ENCODE results near the gene TRIO. TPM values are rescaled to one million over a fixed set of nuclear protein-coding genes. Genes with fewer than 3 reads are reported as not detected.

The TRIO gene
- total RNA-seq, 2 experiments from 2014 or later: 4.1 to 6.5 TPM

GRCh38 chr5:14239951-14240350 lies 96.8 kb downstream of the TRIO start:
- no peak overlapping the region for H3K4me3 ChIP-seq (ENCODE audit: low read length)
- no peak overlapping the region for H3K27ac ChIP-seq (ENCODE audit: low read depth in 1 of 2, low read length in 2 of 2)
- POLR2A ChIA-PET: no interaction called here

GRCh38 chr5:14240359-14240758 lies 97.2 kb downstream of the TRIO start:
- H3K4me3 ChIP-seq (ENCODE audit: low read length): no peak overlapping the region
- H3K4me1 ChIP-seq (ENCODE audit: insufficient read depth, low read length): no peaks in the 10 kb centered on the region
- no peak for ATAC-seq (ENCODE audit: poor library complexity)
- Mint-ChIP-seq H3K27ac (no peak overlapping the region), H3K36me3 (ENCODE audit: low read depth) (no peaks in the 10 kb centered on the region), H3K27me3 (no peaks in the 10 kb centered on the region), H3K4me3 (no peak overlapping the region), H3K9me3 (no peaks in the 10 kb centered on the region), H3K4me1 (ENCODE audit: low read depth) (no peaks in the 10 kb centered on the region)
- CTCF ChIA-PET: no interaction called here
- POLR2A ChIA-PET: no interaction called here
- no peak for TF ChIP-seq CTCF (IDR thresholded peaks at IDR 0.05)
- intact Hi-C loops (cut with DNase I, micrococcal nuclease): no loop called here
- H3K27ac ChIP-seq (ENCODE audit: low read depth in 1 of 2, low read length in 2 of 2): no peak overlapping the region
- peaks cover 0 to 3% of the 10 kb centered on the region in 2 experiments for H3K9me3 ChIP-seq (ENCODE audit: control insufficient read depth in 1 of 2, insufficient read depth in 1 of 2, low read length in 2 of 2)
- H3K36me3 ChIP-seq (ENCODE audit: insufficient read depth, low read length): no peaks in the 10 kb centered on the region
- no peak for DNase-seq
- no peaks in the 10 kb centered on the region for H3K27me3 ChIP-seq (ENCODE audit: control insufficient read depth in 1 of 2, insufficient read depth in 2 of 2, low read length in 2 of 2)

More at GRCh38 chr5:14239951-14240350, 96.8 kb downstream of the TRIO start:
- Mint-ChIP-seq H3K4me1 (ENCODE audit: low read depth) (no peaks in the 10 kb centered on the region), H3K27ac (no peak overlapping the region), H3K36me3 (ENCODE audit: low read depth) (no peaks in the 10 kb centered on the region), H3K27me3 (no peaks in the 10 kb centered on the region), H3K4me3 (no peak overlapping the region), H3K9me3 (no peaks in the 10 kb centered on the region)
- intact Hi-C loops (cut with DNase I, micrococcal nuclease): no loop called here
- no peak for TF ChIP-seq CTCF (IDR thresholded peaks at IDR 0.05)
- no peak for ATAC-seq (ENCODE audit: poor library complexity)
- H3K9me3 ChIP-seq (ENCODE audit: control insufficient read depth in 1 of 2, insufficient read depth in 1 of 2, low read length in 2 of 2): peaks cover 0 to 3% of the 10 kb centered on the region in 2 experiments
- CTCF ChIA-PET: no interaction called here
- H3K4me1 ChIP-seq (ENCODE audit: insufficient read depth, low read length): no peaks in the 10 kb centered on the region
- no peaks in the 10 kb centered on the region for H3K27me3 ChIP-seq (ENCODE audit: control insufficient read depth in 1 of 2, insufficient read depth in 2 of 2, low read length in 2 of 2)
- H3K36me3 ChIP-seq (ENCODE audit: insufficient read depth, low read length): no peaks in the 10 kb centered on the region
- no peak for DNase-seq

- TF ChIP-seq CTCF (IDR thresholded peaks at IDR 0.05): no peak
- H3K27ac Mint-ChIP-seq: no peak overlapping the region
- ChIA-PET CTCF (no interaction called here), POLR2A (interaction anchor here (0.7 kb wide), 1 partner anchor 24 kb away, joined by 3 read pairs; no protein-coding TSS in a partner anchor)
- DNase-seq: no peak
- Histone ChIP-seq H3K9me3 (ENCODE audit: control insufficient read depth in 1 of 2, insufficient read depth in 1 of 2, low read length in 2 of 2) (peaks cover 0 to 3% of the 10 kb centered on the region in 2 experiments), H3K4me3 (ENCODE audit: low read length) (no peak overlapping the region), H3K27ac (ENCODE audit: low read depth in 1 of 2, low read length in 2 of 2) (no peak overlapping the region), H3K27me3 (ENCODE audit: control insufficient read depth in 1 of 2, insufficient read depth in 2 of 2, low read length in 2 of 2) (no peaks in the 10 kb centered on the region), H3K36me3 (ENCODE audit: insufficient read depth, low read length) (no peaks in the 10 kb centered on the region), H3K4me1 (ENCODE audit: insufficient read depth, low read length) (no peaks in the 10 kb centered on the region)
- no peaks in the 10 kb centered on the region for H3K9me3 Mint-ChIP-seq
- no peaks in the 10 kb centered on the region for H3K36me3 Mint-ChIP-seq (ENCODE audit: low read depth)
- no peaks in the 10 kb centered on the region for H3K27me3 Mint-ChIP-seq
- ATAC-seq (ENCODE audit: poor library complexity): no peak
- no peaks in the 10 kb centered on the region for H3K4me1 Mint-ChIP-seq (ENCODE audit: low read depth)
- intact Hi-C loops (cut with DNase I, micrococcal nuclease): no loop called here
- no peak overlapping the region for H3K4me3 Mint-ChIP-seq
These were observed 98.0 kb downstream of the TRIO start for GRCh38 chr5:14241141-14241540.
